HCEC 1CT (cell line): ENCODE measurements around the gene IL32.
"Not testable (repeated sequence)": the region's sequence is repeated elsewhere in the genome, so short reads cannot be mapped to it uniquely, and the experiment has no call there.

Experiments
- DNase-seq: peaks from one replicate; pipeline ENCODE4 v3.0.0-alpha.2; 2017

IL32 gene

DNA sequence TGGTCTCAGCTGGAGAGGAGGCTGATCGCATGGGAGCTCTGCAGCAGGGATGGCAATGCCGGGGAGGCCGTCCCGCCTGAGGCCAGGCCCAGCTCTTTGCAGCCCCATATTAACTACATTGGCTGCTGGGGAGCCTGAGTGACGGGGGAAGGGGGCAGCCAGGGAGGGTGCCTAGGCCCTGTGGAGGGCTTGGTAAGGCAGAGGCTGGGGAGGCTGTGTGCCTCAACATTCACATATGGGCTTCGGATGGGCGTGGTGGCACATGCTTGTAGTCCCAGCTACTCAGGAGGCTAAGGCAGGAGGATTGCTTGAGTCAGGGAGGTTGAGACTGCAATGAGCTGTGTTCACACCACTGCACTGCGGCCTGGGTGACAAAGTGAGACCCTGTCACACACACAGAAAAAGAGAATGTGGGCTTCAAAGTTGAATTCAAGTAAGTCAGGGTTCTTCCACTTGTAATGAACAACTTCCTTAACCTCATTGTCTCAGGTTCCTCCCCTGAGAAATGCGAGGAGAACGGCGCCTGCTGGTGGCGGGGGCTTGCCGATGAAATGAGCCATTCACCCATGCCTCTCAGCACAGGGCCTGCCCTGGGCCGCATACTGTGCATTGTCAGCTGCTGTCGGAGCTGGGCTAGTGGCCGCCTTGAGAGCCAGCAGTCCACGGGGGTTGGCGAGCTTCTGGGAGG is 7.3 kb downstream of the IL32 start:
- DNase-seq, result not testable (repeated sequence)

GRCh38 chr16:3073448-3073847 is 8.0 kb downstream of the IL32 start:
- DNase-seq, result no peak

- DNase-seq, result no peak
Measured at GRCh38 chr16:3074860-3075522, 9.6 kb downstream of the IL32 start.

GRCh38 chr16:3075523-3075915 is 10.1 kb downstream of the IL32 start:
- DNase-seq, result no peak

DNA sequence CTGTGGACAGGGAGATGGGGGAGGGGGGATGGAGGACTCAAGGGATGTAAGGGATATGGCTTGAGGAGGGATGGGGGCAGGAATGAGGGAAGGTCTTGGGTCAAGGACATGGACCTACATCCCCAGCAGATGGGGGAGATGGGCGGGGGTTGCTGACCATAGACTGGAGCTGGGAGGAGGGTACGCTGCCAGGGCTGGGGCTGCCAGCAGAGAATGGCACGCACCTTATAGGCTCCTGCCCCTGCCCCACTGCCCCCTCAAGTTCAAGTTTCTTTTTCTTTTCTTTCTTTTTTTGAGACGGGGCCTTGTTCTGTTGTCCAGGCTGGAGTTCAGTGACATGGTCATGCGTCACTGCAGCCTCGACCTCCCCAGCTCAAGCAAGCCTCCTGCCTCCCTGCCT is 10.5 kb downstream of the IL32 start:
- DNase-seq, result not testable (repeated sequence)

GRCh38 chr16:3076577-3076976 is 11.1 kb downstream of the IL32 start:
- DNase-seq, result no peak

GRCh38 chr16:3080024-3080423 is 14.6 kb downstream of the IL32 start:
- DNase-seq, result no peak

GRCh38 chr16:3081957-3082356 is 16.5 kb downstream of the IL32 start:
- not testable (repeated sequence) for DNase-seq

GRCh38 chr16:3083408-3083807 is 18.0 kb downstream of the IL32 start:
- not testable (repeated sequence) for DNase-seq

DNA sequence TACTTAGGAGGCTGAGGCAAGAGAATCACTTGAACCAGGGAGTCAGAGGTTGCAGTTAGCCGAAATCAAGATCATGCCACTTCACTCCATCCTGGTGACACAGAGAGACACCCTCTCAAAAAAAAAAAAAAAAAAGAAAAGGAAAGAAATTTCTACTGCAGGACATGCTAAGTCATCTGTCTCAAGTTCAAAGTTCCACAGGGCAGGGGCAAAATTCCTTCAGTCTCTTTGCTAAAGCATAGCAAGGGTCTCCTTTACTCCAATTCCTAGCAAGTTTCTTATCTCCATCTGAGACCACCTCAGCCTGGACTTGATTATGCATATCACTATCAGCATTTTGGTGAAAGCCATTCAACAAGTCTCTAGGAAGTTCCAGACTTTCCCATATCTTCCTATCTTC is 19.1 kb downstream of the IL32 start:
- no peak for DNase-seq

DNA sequence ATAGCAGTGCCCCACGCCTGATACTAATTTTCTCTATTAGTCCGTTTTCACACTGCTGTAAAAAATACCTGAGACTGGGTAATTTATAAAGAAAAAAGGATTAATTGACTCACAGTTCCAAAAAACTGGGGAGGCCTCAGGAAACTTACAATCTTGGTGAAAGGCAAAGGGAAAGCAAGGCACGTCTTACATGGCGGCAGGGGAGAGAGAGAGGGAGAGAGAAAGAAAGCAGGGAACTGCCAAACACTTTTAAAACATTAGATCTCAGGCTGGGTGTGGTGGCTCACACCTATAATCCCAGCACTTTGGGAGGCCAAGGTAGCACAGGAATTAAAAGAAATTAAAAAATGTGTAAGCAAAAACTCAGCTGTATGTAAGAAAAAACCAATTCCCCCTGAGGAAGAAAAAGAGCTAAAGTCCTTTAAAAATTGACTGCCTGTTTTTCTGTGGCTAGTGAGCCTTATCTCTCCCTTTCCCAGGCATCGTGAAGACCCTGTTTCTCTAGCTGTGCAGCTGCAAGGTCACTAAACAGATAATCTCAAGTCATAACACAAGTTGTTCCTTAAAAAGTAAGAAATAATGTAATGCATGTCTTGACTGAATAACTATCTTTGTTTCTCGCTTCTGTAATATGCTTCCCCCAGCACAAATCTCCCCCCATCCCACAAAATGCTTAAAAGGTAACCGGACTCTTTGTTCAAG is 19.7 kb downstream of the IL32 start:
- no peak for DNase-seq

DNA sequence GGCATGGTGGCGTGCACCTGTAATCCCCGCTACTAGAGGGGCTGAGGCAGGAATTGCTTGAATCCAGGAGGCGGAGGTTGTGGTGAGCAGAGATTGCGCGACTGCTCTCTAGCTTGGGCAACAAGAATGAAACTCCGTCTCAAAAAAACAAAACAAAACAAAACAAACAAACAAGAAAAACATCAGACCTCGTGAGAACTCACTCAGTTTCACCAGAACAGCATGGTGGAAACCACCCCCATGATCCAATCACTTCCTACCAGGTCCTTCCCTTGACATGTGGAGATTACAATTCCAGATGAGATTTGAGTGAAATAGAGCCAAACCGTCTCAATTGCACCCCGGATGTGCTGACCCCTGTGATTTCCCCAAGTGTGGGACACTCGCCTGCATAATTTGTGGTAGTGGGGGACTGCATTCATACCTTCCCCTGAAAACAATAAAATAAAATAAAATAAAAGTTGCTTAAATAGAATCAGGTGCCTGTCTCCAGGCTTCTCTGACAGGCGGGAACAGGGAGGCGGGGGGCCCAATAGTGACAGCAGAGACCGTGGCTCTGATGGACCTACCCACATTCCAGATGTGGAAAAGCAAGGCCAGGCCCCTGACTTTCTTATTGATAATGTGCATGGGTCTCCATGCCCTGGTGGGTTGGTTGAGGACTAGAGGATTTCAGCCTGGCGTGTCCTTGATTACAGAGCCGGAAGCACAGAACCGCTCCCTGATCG is 20.6 kb downstream of the IL32 start:
- DNase-seq, result no peak

DNA sequence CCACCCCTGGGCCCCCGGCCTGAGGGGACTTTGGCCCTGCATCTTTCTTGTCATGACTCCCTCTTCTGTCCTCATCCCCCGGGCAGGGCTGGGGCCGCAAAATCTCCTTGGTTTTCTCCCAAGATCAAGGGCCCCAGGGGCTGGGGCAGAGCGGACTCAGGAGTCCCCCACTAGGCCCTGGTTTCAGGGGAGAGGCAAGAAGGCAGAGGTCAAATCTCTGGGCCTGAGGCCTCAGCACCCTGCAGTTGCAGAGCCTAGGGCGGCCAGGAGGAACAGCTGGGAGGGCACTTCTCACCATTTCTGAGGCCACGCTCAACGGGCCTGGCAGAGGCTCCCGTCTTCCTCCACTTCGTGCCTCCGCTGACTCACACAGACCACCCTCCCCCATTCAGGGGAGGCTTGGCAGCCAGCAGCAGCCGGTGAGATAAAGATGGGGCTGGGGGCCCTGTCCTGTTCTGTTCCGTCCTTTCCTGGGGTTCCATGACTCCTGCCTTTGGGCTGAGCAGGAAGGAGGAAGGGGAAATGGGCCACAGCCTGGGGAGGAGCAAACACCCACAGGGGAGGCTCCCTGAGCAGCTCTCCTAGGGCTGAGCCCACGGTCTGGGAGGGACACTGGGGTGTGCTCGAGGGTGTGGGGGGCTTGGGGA is 21.3 kb downstream of the IL32 start:
- DNase-seq, result no peak

DNA sequence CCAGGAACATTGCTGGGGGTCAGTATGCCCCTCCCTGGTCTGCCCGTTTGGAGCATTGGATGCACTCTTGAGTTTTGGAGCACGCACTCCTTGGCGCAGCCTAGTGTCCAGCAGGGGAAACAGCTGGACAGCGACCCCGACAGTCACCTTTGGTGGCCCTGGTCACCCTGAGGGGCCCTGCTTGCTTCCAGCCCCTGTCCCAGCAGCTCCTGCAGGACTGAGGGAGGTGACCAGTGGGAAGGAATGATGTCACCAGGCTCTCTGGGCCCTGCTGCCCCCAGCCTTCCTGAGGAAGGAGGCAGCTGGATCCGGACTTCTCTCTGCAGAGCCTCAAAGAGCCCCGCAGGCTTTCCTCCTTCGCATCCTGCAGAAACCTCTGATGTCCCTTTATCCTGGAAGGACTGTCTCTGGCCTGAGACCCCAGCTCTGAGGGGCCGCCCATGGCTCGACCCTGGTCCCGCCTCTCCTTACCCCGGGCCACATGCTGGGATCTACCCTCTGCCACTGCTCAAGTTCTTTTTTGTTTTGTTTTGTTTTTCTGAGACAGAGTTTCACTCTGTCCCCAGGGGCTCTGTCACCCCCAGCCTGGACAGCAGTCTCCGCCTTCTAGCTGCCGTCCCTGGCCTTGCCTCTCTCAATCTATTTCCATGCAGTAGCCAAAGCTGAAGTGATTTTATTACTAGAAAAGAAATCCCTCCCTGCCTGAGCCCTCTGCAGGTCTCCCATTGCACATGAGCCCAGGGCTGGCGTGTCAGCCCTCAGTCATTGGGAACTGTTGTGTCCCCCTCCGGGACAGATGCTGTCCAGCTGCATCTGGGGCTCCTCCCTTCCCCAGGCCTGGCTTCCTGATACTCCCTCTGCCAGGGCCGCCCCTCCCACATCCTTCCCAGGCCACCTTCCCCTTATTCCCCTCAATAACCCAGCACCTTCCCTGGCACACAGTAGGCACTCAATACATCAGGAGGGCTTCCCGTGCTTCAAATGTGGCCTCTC is 22.1 kb downstream of the IL32 start:
- DNase-seq, result no peak

GRCh38 chr16:3088450-3088849 is 23.0 kb downstream of the IL32 start:
- DNase-seq, result no peak

- no peak for DNase-seq
Measured at GRCh38 chr16:3088925-3089716, 23.7 kb downstream of the IL32 start.

GRCh38 chr16:3089717-3090592 is 24.5 kb downstream of the IL32 start:
- no peak for DNase-seq

DNA sequence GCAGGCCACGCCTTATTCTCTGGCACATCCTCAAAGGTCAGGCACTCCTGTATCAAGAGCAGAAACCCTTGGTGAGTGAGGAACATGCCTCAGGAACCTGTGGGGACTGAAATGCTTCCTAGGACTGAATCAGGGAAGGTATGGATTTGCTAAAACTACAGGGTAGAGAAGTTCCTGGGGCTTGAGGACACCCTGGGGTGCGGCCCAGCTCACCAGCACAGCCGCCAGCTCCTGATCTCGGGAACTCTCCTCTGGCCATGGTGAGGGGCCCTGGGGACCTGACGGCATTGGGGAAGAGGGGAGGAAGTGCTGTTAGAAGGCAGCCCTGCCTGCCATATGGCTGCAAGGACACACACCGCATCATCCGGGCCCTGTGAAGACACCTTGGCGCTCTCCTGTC is 26.1 kb downstream of the IL32 start:
- DNase-seq, result no peak

DNA sequence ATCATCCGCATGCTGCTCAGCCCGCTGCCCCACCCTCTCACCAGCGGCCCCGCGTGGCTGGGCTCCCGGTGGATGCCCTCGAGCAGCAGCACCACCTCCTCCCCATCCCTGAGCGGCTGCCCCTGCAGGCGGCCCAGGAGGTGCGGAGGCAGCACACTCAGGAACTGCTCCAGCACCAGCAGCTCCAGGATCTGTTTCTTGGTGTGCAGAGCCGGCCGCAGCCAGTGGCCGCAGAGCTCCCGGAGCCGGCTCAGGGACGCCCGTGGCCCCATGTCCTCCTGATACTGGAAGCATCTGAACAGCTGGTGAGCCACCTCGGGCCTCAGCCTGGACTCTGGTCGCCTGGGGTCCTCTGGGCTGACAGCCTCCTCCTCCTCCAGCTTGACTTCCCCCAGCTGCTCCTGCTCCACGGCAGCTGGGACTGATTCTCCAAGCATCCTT is 27.1 kb downstream of the IL32 start:
- DNase-seq, result no peak
